Lung (tissue), 12 donors: ENCODE measurements around the gene CD200. TPM values are rescaled to one million over a fixed set of nuclear protein-coding genes. Genes with fewer than 3 reads are reported as not detected.

ENCODE experiments used
- ATAC-seq: fragments of 200-7000 bp; cut with Tn5 transposase; one replicate; pipeline ENCODE4 v1.9.1; 2020; ENCODE audit warnings: moderate number of reproducible peaks; ENCODE audit not compliant: insufficient read depth, low FRiP score
- DNase-seq, 3 donors: peaks; one replicate each; pipeline ENCODE4 v3.0.0-alpha.2; 2013 to 2017
- H3K27ac ChIP-seq, 2 donors: one replicate each; pipeline ENCODE4 v1.5.1; 2013; ENCODE audit warnings: mild to moderate bottlenecking in 2 of 2, moderate library complexity in 2 of 2, control low read depth in 1 of 2, inconsistent platforms in 1 of 2, low read depth in 1 of 2, low read length in 1 of 2
- H3K27me3 ChIP-seq, 3 donors: one replicate each; pipeline ENCODE4 v1.5.1; 2013; ENCODE audit warnings: low read length in 2 of 3; ENCODE audit not compliant: control insufficient read depth in 3 of 3, insufficient read depth in 3 of 3
- H3K36me3 ChIP-seq, 4 donors: one replicate each; pipeline ENCODE4 v1.5.1; 2013; ENCODE audit warnings: low read length in 4 of 4, mild to moderate bottlenecking in 1 of 4, moderate library complexity in 1 of 4; ENCODE audit not compliant: control insufficient read depth in 4 of 4, insufficient read depth in 4 of 4
- H3K4me1 ChIP-seq, 5 donors: one replicate each; pipeline ENCODE4 v1.5.1; 2013; ENCODE audit warnings: low read length in 5 of 5, mild to moderate bottlenecking in 2 of 5, moderate library complexity in 1 of 5; ENCODE audit not compliant: control insufficient read depth in 5 of 5, insufficient read depth in 5 of 5
- H3K4me3 ChIP-seq: one replicate; pipeline ENCODE4 v1.5.1; 2013; ENCODE audit warnings: mild to moderate bottlenecking, control low read depth, moderate library complexity
- H3K9ac ChIP-seq, 2 donors: one replicate each; pipeline ENCODE4 v1.5.1; 2013; ENCODE audit warnings: low read length in 2 of 2, control low read depth in 1 of 2; ENCODE audit not compliant: insufficient read depth in 1 of 2
- H3K9me3 ChIP-seq, 4 donors: one replicate each; pipeline ENCODE4 v1.5.1; 2013; ENCODE audit warnings: low read length in 3 of 4, mild to moderate bottlenecking in 1 of 4, moderate library complexity in 1 of 4; ENCODE audit not compliant: control insufficient read depth in 4 of 4, insufficient read depth in 3 of 4
- CTCF ChIP-seq: IDR thresholded peaks from 2 replicates; pipeline ENCODE4 v1.5.1; 2012; ENCODE audit warnings: mild to moderate bottlenecking; ENCODE audit errors: control extremely low read depth, extremely low read depth
- WGBS, 2 donors: extraction: QIAGEN DNeasy Blood & Tissue Kit; methylation state at CpG; one replicate each; pipeline ENCODE4 v1.1.7; 2013; 5-methylcytosine and 5-hydroxymethylcytosine counted together
- polyA plus RNA-seq, 2 donors: library from polyadenylated mRNA; stranded (reverse); fragments of 200-250 nt; gene quantifications; one replicate each; pipeline ENCODE4 v1.2.1, GENCODE V29; 2013
- total RNA-seq, 2 donors: library from RNA; depleted of rRNA in 1 of 2; stranded (reverse); fragments of >200 nt in 1 of 2; gene quantifications; one replicate each; pipeline ENCODE4 v1.2.1, GENCODE V29; 2014 to 2021
- donor health status: control.
- donor health status: control.
- donor health status: Bipolar disorder and iron deficiency.
- donor health status: healthy.
- donor health status: DM: yes; HTN: yes; CAD: no.

CD200 gene
- total and polyA plus RNA-seq, 4 donors = 4.6 to 21.6 (median 6.0) TPM

- WGBS, 2 donors = 62 to 82% methylated on average over 3 of the region's 3 CpGs
- no peaks in the 10 kb centered on the region for H3K36me3 ChIP-seq
- H3K9ac ChIP-seq = no peak overlapping the region
- DNase-seq (no peak), ATAC-seq (no peak)
- no peak overlapping the region for H3K27ac ChIP-seq
- H3K9me3 ChIP-seq = peaks cover 0 to 4% (median 0%) of the 10 kb centered on the region in 4 donors
- TF ChIP-seq CTCF = no peak
- H3K27me3 ChIP-seq = no peaks in the 10 kb centered on the region
- peaks cover 0 to 4% (median 0%) of the 10 kb centered on the region in 5 donors for H3K4me1 ChIP-seq
- no peak overlapping the region for H3K4me3 ChIP-seq
Observed at GRCh38 chr3:112411425-112411824, 78.5 kb downstream of the CD200 start.

Other genes starting within 250 kb of the CD200 start
- gene C3orf52, start 246.8 kb upstream of the CD200 start, total RNA-seq = 10 to 100 TPM; 21.4 to 22.4 TPM
- 1 to 10 TPM; 6.5 to 7.6 TPM for gene C3orf52, start 246.8 kb upstream of the CD200 start, polyA plus RNA-seq
- under 1 TPM; 0.40 to 0.97 TPM for gene GCSAM, start 199.9 kb upstream of the CD200 start, total RNA-seq
- gene GCSAM, start 199.9 kb upstream of the CD200 start, polyA plus RNA-seq = under 1 TPM; 0.14 to 0.55 TPM
- under 1 TPM; 0.12 to 0.28 TPM for gene SLC9C1, start 38.9 kb upstream of the CD200 start, total RNA-seq
- gene SLC9C1, start 38.9 kb upstream of the CD200 start, polyA plus RNA-seq = not detected
- gene BTLA, start 166.3 kb downstream of the CD200 start, total RNA-seq = 1 to 10 TPM in 1 of 2 donors, under 1 TPM in 1; 0.52 to 2.0 TPM
- under 1 TPM; 0.30 to 0.61 TPM for gene BTLA, start 166.3 kb downstream of the CD200 start, polyA plus RNA-seq
- gene ATG3, start 228.8 kb downstream of the CD200 start, total RNA-seq = 10 to 100 TPM; 43.3 to 54.9 TPM
- gene ATG3, start 228.8 kb downstream of the CD200 start, polyA plus RNA-seq = 10 to 100 TPM; 29.4 to 80.9 TPM
- 10 to 100 TPM; 33.3 to 63.3 TPM for gene SLC35A5, start 228.9 kb downstream of the CD200 start, total RNA-seq
- gene SLC35A5, start 228.9 kb downstream of the CD200 start, polyA plus RNA-seq = 10 to 100 TPM; 11.1 to 16.9 TPM